K562 (cell line): ENCODE results near the gene SGMS1. TPM values are rescaled to one million over a fixed set of nuclear protein-coding genes. Genes with fewer than 3 reads are reported as not detected.

Source experiments
- CXXC5 ChIP-seq: fragments of 250-450 bp; sonication (Bioruptor Pico); IDR thresholded peaks from 2 replicates; pipeline ENCODE4 v1.8.0; 2022; ENCODE audit warnings: inconsistent platforms, mild to moderate bottlenecking, moderate library complexity
- DDX20 ChIP-seq: fragments of 450-650 bp; IDR thresholded peaks from 2 replicates; pipeline ENCODE4 v1.6.1; 2016; ENCODE audit warnings: missing genetic modification characterization, low read depth, mild to moderate bottlenecking, missing compliant biosample characterization, moderate library complexity
- DPF2 ChIP-seq: fragments of 450-650 bp; IDR thresholded peaks from 2 replicates; pipeline ENCODE4 v1.6.1; 2016
- HDGF ChIP-seq: fragments of 450-650 bp; IDR thresholded peaks from 2 replicates; pipeline ENCODE4 v1.6.1; 2016
- JUND ChIP-seq, 2 experiments: IDR thresholded peaks; 2 replicates in 1 of 2; 3 replicates in 1 of 2; pipeline ENCODE4 v1.6.1; 2011; ENCODE audit warnings: borderline replicate concordance in 2 of 2, low read depth in 2 of 2, low read length in 2 of 2, improper control_type of control experiment in 1 of 2, missing biosample characterization in 1 of 2, missing genetic modification characterization in 1 of 2, missing genetic modification reagents in 1 of 2
- NR1H2 ChIP-seq: sonication (generic); formaldehyde crosslinking; IDR thresholded peaks from 2 replicates; pipeline ENCODE4 v1.4.0; 2020; ENCODE audit warnings: mild to moderate bottlenecking, missing genetic modification reagents
- NR2C1 ChIP-seq, 2 experiments: fragments of 450-650 bp; IDR thresholded peaks; 2 replicates each; pipeline ENCODE4 v1.6.1; 2017; ENCODE audit warnings: mild to moderate bottlenecking in 2 of 2, antibody characterized with exemption in 1 of 2, inconsistent platforms in 1 of 2, missing compliant biosample characterization in 1 of 2, missing genetic modification characterization in 1 of 2
- OTX1 ChIP-seq: fragments of 450-650 bp; formaldehyde crosslinking; IDR thresholded peaks from 2 replicates; pipeline ENCODE4 v1.4.0; 2022; ENCODE audit warnings: mild to moderate bottlenecking
- PHB2 ChIP-seq: fragments of 450-650 bp; IDR thresholded peaks from 2 replicates; pipeline ENCODE4 v1.6.1; 2017; ENCODE audit warnings: low read depth
- PRMT5 ChIP-seq: sonication (generic); formaldehyde crosslinking; IDR thresholded peaks from 2 replicates; pipeline ENCODE4 v1.5.0; 2020; ENCODE audit warnings: missing genetic modification reagents
- RFX1 ChIP-seq: fragments of 450-650 bp; IDR thresholded peaks from 2 replicates; pipeline ENCODE4 v1.6.1; 2016; ENCODE audit warnings: mild to moderate bottlenecking, moderate library complexity
- SMARCE1 ChIP-seq: fragments of 450-650 bp; IDR thresholded peaks from 2 replicates; pipeline ENCODE4 v1.7.1; 2016; ENCODE audit warnings: mild to moderate bottlenecking
- SREBF2 ChIP-seq: sonication (generic); formaldehyde crosslinking; IDR thresholded peaks from 2 replicates; pipeline ENCODE4 v1.4.0; 2020; ENCODE audit warnings: mild to moderate bottlenecking, missing genetic modification reagents
- TAL1 ChIP-seq: fragments of 450-650 bp; IDR thresholded peaks from 2 replicates; pipeline ENCODE4 v1.6.1; 2016; ENCODE audit warnings: mild to moderate bottlenecking
- U2AF2 ChIP-seq: fragments of 200-400 bp; formaldehyde crosslinking; optimal IDR thresholded peaks from 2 replicates; pipeline ENCODE3; 2017; ENCODE audit warnings: low read depth, mild to moderate bottlenecking, low read length
- ZBED1 ChIP-seq: IDR thresholded peaks from 2 replicates; pipeline ENCODE4 v1.6.1; 2014
- ZBTB11 ChIP-seq, 3 experiments: fragments of 200-800 bp in 1 of 3; fragments of 250-450 bp in 1 of 3; fragments of 450-650 bp in 1 of 3; sonication (Bioruptor Pico) in 1 of 3; sonication (Bioruptor generic) in 1 of 3; formaldehyde crosslinking in 1 of 3; IDR thresholded peaks; 2 replicates each; pipeline versions ENCODE4 v1.6.1 to v1.8.0; 2016 to 2022; ENCODE audit warnings: mild to moderate bottlenecking in 2 of 3, missing genetic modification characterization in 2 of 3, missing compliant biosample characterization in 1 of 3, moderate library complexity in 1 of 3
- ZNF12 ChIP-seq: sonication (generic); formaldehyde crosslinking; IDR thresholded peaks from 2 replicates; pipeline ENCODE4 v1.4.0; 2020; ENCODE audit warnings: mild to moderate bottlenecking, missing genetic modification reagents
- ZNF354B ChIP-seq: fragments of 250-450 bp; sonication (Bioruptor Pico); IDR thresholded peaks from 2 replicates; pipeline ENCODE4 v1.4.0; 2020
- ZNF644 ChIP-seq: fragments of 200-800 bp; sonication (Bioruptor generic); IDR thresholded peaks from 2 replicates; pipeline ENCODE4 v1.6.1; 2016; ENCODE audit warnings: low read depth, missing genetic modification characterization, missing compliant biosample characterization
- ZSCAN32 ChIP-seq: fragments of 450-650 bp; formaldehyde crosslinking; IDR thresholded peaks from 2 replicates; pipeline ENCODE4 v1.4.0; 2020; ENCODE audit warnings: mild to moderate bottlenecking, moderate library complexity
- polyA plus RNA-seq, 8 experiments: library from polyadenylated mRNA; depleted of rRNA in 4 of 8; stranded (reverse) in 5 of 8; unstranded in 3 of 8; fragments of >200 nt; fragmentation: Nextera tagmentation in 2 of 8; fragmentation: Illumina TruSeq in 1 of 8; extraction: Ambion mirVana in 2 of 8; extraction: Trizol in 1 of 8; gene quantifications; 2 replicates each; pipeline versions ENCODE4 v1.2.1 to v1.2.3, GENCODE V29; 2011 to 2014; ENCODE audit warnings: inconsistent platforms in 1 of 8, missing spikeins in 1 of 8
- total RNA-seq, 7 experiments: library from RNA; depleted of rRNA in 6 of 7; stranded (reverse); fragments of >200 nt in 6 of 7; fragmentation: Illumina TruSeq in 2 of 7; extraction: Trizol in 2 of 7; gene quantifications; 2 replicates each; pipeline versions ENCODE4 v1.2.1 to v1.2.3, GENCODE V29; 2011 to 2021; ENCODE audit warnings: low replicate concordance in 1 of 7
- TF ChIP-seq, protein P1 (sequence below): fragments of 450-650 bp; IDR thresholded peaks from 2 replicates; pipeline ENCODE4 v1.6.1; 2018; ENCODE audit not compliant: partially characterized antibody
- TF ChIP-seq, protein P2 (sequence below): fragments of 250-450 bp; sonication (Bioruptor Pico); IDR thresholded peaks from 2 replicates; pipeline ENCODE4 v1.5.0; 2021

The SGMS1 gene
- total and polyA plus RNA-seq, 9 of the 15 experiments (the other 6 are each of a cell fraction or from before 2014, with no cell fraction given) = 22.6 to 232 (median 82.2) TPM

DNA sequence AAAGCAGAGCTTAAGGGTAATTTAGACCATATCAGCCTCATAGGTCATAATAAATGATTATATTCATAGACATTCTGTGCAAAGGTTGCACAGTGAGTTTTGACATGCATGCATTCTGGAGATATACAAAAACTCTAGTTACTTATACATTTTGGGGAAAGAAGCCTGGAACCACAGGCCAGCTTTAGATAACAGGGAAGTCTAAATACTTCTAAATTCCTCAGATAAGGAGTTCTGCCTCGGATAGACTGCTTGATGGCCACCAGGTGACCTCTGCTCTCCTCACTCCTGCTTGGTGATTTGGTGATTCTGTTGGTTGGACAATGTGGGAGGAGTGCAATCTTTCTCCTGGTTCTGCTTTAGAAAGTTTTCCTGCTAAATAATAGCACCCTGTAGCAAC is 77.9 kb downstream of the SGMS1 start (continued):
- no peak for TF ChIP-seq ZNF12 (CRISPR knock-in tag)
- no peak for TF ChIP-seq JUND (IDR thresholded peaks at IDR 0.05; ENCODE audit: borderline replicate concordance, low read depth, low read length)
- TF ChIP-seq JUND (tag; IDR thresholded peaks at IDR 0.05; ENCODE audit: borderline replicate concordance, low read depth, low read length) = peak; percentile 46; the same call in 1 of the 3 replicates
- TF ChIP-seq SREBF2 (CRISPR knock-in tag) = no peak
- TF ChIP-seq PRMT5 (CRISPR knock-in tag) = no peak
- TF ChIP-seq, protein P1, sequence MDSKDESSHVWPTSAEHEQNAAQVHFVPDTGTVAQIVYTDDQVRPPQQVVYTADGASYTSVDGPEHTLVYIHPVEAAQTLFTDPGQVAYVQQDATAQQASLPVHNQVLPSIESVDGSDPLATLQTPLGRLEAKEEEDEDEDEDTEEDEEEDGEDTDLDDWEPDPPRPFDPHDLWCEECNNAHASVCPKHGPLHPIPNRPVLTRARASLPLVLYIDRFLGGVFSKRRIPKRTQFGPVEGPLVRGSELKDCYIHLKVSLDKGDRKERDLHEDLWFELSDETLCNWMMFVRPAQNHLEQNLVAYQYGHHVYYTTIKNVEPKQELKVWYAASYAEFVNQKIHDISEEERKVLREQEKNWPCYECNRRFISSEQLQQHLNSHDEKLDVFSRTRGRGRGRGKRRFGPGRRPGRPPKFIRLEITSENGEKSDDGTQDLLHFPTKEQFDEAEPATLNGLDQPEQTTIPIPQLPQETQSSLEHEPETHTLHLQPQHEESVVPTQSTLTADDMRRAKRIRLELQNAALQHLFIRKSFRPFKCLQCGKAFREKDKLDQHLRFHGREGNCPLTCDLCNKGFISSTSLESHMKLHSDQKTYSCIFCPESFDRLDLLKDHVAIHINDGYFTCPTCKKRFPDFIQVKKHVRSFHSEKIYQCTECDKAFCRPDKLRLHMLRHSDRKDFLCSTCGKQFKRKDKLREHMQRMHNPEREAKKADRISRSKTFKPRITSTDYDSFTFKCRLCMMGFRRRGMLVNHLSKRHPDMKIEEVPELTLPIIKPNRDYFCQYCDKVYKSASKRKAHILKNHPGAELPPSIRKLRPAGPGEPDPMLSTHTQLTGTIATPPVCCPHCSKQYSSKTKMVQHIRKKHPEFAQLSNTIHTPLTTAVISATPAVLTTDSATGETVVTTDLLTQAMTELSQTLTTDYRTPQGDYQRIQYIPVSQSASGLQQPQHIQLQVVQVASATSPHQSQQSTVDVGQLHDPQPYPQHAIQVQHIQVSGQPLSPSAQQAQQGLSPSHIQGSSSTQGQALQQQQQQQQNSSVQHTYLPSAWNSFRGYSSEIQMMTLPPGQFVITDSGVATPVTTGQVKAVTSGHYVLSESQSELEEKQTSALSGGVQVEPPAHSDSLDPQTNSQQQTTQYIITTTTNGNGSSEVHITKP = no peak
- TF ChIP-seq ZBTB11 (CRISPR knock-in tag; IDR thresholded peaks at IDR 0.05) = no peak
- TF ChIP-seq DPF2 = peak; percentile 51; the same call in 1 of the 2 replicates
- TF ChIP-seq CXXC5 (CRISPR knock-in tag) = no peak
- no peak; the same call in 1 of the 2 replicates for TF ChIP-seq SMARCE1
- TF ChIP-seq ZNF354B (CRISPR knock-in tag) = no peak
- TF ChIP-seq ZSCAN32 (CRISPR knock-in tag) = no peak
- no peak for TF ChIP-seq HDGF
- TF ChIP-seq RFX1 = no peak
- TF ChIP-seq OTX1 (CRISPR knock-in tag) = no peak
- peak; percentile 47; the same call in 1 of the 2 replicates for TF ChIP-seq TAL1
- TF ChIP-seq PHB2 = no peak
- no peak for TF ChIP-seq DDX20 (tag)
- TF ChIP-seq, protein P2, sequence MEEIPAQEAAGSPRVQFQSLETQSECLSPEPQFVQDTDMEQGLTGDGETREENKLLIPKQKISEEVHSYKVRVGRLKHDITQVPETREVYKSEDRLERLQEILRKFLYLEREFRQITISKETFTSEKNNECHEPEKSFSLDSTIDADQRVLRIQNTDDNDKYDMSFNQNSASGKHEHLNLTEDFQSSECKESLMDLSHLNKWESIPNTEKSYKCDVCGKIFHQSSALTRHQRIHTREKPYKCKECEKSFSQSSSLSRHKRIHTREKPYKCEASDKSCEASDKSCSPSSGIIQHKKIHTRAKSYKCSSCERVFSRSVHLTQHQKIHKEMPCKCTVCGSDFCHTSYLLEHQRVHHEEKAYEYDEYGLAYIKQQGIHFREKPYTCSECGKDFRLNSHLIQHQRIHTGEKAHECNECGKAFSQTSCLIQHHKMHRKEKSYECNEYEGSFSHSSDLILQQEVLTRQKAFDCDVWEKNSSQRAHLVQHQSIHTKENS (CRISPR knock-in tag) = no peak
- TF ChIP-seq ZNF644 (tag) = 0 out of 2 replicates have a peak, but pooled peaks have one; percentile 27
- TF ChIP-seq ZBED1 = no peak
- no peak for TF ChIP-seq U2AF2
- TF ChIP-seq NR1H2 (CRISPR knock-in tag) = no peak
- TF ChIP-seq NR2C1 (IDR thresholded peaks at IDR 0.05) = 0 out of 2 replicates have a peak, but pooled peaks have one; percentile 21
- TF ChIP-seq NR2C1 (tag; IDR thresholded peaks at IDR 0.05) = 0 out of 2 replicates have a peak, but pooled peaks have one; percentile 15
